IMR-90 (cell line): ENCODE data around the gene GBP3.

ENCODE experiments used
- CEBPB ChIP-seq: IDR thresholded peaks from 2 replicates; pipeline ENCODE4 v1.6.1; 2012; ENCODE audit warnings: low read depth, low read length, improper control_type of control experiment
- CHD1 ChIP-seq: IDR thresholded peaks from 2 replicates; pipeline ENCODE4 v1.6.1; 2012; ENCODE audit warnings: low read depth, low read length, improper control_type of control experiment
- CTCF ChIP-seq: conservative IDR thresholded peaks from 2 replicates; pipeline ENCODE4 v1.5.1; 2012; ENCODE audit warnings: mild to moderate bottlenecking, low read depth, low read length, improper control_type of control experiment
- ELK1 ChIP-seq: fragments of 150-350 bp; IDR thresholded peaks from 2 replicates; pipeline ENCODE4 v1.6.1; 2016; ENCODE audit warnings: low read depth, mild to moderate bottlenecking, low read length, moderate library complexity, borderline replicate concordance
- MAFK ChIP-seq: IDR thresholded peaks from 2 replicates; pipeline ENCODE4 v1.6.1; 2012; ENCODE audit warnings: low read depth, low read length, improper control_type of control experiment
- MAZ ChIP-seq: IDR thresholded peaks from 2 replicates; pipeline ENCODE4 v1.6.1; 2012; ENCODE audit warnings: low read depth, mild to moderate bottlenecking, low read length, improper control_type of control experiment, moderate library complexity, borderline replicate concordance
- POLR2A ChIP-seq: IDR thresholded peaks from 2 replicates; pipeline ENCODE4 v1.6.1; 2012; ENCODE audit warnings: mild to moderate bottlenecking, low read depth, low read length
- RCOR1 ChIP-seq: IDR thresholded peaks from 2 replicates; pipeline ENCODE4 v1.6.1; 2012; ENCODE audit warnings: mild to moderate bottlenecking, low read length, improper control_type of control experiment; ENCODE audit not compliant: insufficient replicate concordance
- SMC3 ChIP-seq: fragments of 150-350 bp; IDR thresholded peaks from 2 replicates; pipeline ENCODE4 v1.6.1; 2016; ENCODE audit warnings: low read depth, mild to moderate bottlenecking, antibody characterized with exemption, low read length, moderate library complexity

- TF ChIP-seq POLR2A: no peak
- no peak for TF ChIP-seq CTCF
- no peak for TF ChIP-seq ELK1
- TF ChIP-seq CEBPB: no peak
- no peak for TF ChIP-seq CHD1
- TF ChIP-seq MAZ: no peak
- no peak for TF ChIP-seq SMC3
- no peak for TF ChIP-seq RCOR1
- no peak for TF ChIP-seq MAFK
Observed at GRCh38 chr1:88979749-88980116, 42.9 kb downstream of the GBP3 start.
